ENCODE data around the gene ACTR1B.

GRCh38 chr2:97675430-97676113, 11.7 kb upstream of the ACTR1B start:
- TF ChIP-seq, protein P1, sequence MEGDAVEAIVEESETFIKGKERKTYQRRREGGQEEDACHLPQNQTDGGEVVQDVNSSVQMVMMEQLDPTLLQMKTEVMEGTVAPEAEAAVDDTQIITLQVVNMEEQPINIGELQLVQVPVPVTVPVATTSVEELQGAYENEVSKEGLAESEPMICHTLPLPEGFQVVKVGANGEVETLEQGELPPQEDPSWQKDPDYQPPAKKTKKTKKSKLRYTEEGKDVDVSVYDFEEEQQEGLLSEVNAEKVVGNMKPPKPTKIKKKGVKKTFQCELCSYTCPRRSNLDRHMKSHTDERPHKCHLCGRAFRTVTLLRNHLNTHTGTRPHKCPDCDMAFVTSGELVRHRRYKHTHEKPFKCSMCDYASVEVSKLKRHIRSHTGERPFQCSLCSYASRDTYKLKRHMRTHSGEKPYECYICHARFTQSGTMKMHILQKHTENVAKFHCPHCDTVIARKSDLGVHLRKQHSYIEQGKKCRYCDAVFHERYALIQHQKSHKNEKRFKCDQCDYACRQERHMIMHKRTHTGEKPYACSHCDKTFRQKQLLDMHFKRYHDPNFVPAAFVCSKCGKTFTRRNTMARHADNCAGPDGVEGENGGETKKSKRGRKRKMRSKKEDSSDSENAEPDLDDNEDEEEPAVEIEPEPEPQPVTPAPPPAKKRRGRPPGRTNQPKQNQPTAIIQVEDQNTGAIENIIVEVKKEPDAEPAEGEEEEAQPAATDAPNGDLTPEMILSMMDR (IDR thresholded peaks at IDR 0.05; ENCODE audit: insufficient read depth, low read length), result no peak
- TF ChIP-seq POLR2AphosphoS5 (IDR thresholded peaks at IDR 0.05; ENCODE audit: low read depth) (no peak), REST (IDR thresholded peaks at IDR 0.05; ENCODE audit: insufficient replicate concordance, low read depth) (no peak), GABPA (IDR thresholded peaks at IDR 0.05; ENCODE audit: low read depth) (no peak), SPI1 (IDR thresholded peaks at IDR 0.05; ENCODE audit: borderline replicate concordance, low read depth) (no peak)

Data from HL-60 (cell line).